GM19467 (cell line): ENCODE results near the gene KIAA1191.
"Not testable (repeated sequence)": the region's sequence is repeated elsewhere in the genome, so short reads cannot be mapped to it uniquely, and the experiment has no call there.

Experiments used
- ATAC-seq: cut with Tn5 transposase; IDR thresholded peaks from one replicate; pipeline ENCODE4 v1.9.1; 2021; ENCODE audit warnings: mild to moderate bottlenecking, moderate library complexity; ENCODE audit not compliant: unreplicated experiment

Gene KIAA1191, protein sequence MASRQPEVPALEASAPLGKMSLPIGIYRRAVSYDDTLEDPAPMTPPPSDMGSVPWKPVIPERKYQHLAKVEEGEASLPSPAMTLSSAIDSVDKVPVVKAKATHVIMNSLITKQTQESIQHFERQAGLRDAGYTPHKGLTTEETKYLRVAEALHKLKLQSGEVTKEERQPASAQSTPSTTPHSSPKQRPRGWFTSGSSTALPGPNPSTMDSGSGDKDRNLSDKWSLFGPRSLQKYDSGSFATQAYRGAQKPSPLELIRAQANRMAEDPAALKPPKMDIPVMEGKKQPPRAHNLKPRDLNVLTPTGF

DNA sequence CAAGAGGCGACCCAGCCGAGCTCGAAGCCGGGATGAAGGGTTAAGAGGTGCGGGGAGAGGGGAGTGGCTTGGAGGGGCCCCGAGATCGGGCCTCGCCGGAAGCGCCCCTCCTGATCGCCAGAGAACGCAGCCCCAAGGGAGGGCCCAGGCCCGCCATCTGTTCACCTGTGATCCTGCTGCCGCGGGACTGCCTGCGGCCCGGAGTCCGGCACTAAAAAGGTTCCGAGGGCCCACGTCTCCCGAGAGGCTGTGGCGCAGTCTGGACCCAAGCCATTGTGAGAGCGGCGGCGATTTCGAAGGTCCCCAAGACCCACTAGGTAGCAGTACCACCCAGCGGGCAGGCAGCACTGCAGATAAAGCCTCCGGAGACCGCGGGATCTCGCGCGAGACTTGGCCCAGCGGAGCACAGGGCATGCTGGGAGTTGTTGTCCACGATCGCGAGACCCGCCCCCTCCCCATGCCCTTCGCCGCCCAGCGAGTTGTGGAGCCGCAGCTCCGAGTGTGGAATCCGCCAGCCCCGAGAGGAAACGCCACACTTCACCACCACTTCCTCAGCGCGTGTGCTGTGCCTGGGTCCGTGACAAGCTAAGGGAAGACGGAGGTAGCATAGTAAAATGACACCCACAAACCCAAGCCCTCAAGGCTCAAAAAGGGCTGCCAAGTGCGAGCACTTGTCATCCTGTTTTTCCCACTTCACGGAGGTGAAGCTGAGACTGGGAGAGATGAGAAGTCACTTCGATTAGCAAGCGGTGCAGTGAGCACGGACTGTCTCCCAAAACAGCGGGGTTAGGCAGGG is at the start of gene KIAA1191:
TSS of gene KIAA1191 (minus strand) at position 328 of the 796 bp plus-strand sequence. CDS start 2,256 bp downstream, outside the sequence.
- peak; percentile 91 for ATAC-seq

GRCh38 chr5:176410486-176411180 is 49.1 kb upstream of the KIAA1191 start:
- no peak for ATAC-seq

- no peak for ATAC-seq
Measured at GRCh38 chr5:176409765-176410164, 48.2 kb upstream of the KIAA1191 start.

GRCh38 chr5:176408590-176408989 is 47.0 kb upstream of the KIAA1191 start:
- no peak for ATAC-seq

DNA sequence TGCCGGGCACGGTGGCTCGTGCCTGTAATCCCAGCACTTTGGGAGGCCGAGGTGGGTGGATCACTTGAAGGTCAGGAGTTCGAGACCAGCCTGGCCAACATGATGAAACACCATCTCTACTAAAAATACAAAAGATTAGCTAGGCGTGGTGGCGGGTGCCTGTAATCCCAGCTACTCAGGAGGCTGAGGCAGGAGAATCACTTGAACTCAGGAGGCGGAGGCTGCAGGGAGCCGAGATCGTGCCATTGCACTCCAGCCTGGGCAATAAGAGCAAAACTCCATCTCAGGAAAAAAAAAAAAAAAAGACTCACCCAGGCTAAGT is 46.6 kb upstream of the KIAA1191 start:
- not testable (repeated sequence) for ATAC-seq

- ATAC-seq = no peak
Measured at GRCh38 chr5:176407456-176408251, 46.1 kb upstream of the KIAA1191 start.

DNA sequence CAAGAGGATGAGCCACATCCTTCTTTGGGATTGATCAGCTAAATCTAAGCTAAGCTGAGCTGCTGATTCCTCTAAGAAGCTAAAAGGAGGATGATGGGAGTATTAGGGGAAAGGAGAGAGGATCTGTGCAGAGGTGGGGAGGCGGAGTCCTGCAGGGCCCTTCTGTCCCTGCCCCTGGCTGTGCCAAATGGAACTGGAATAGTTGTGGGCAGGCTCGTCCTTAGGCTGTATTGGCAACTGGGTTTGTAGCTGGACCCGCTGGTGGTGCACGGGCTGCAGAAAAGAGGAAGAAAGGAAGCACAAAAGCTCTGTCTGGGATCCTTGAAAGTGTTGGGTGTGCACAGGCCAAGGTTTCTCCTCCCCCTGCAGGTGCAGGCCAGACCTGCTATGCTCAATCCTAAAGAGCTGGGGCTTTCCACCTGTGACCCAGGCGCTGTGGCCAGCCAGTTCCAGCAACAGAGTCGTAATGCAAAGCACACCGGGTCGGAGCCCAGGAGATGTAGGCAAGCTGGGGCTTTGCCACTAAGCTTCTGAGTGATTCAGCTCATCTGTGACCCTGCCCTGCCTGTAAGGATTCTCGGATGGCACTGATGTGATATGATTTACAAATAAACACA is 45.0 kb upstream of the KIAA1191 start:
- ATAC-seq = no peak

DNA sequence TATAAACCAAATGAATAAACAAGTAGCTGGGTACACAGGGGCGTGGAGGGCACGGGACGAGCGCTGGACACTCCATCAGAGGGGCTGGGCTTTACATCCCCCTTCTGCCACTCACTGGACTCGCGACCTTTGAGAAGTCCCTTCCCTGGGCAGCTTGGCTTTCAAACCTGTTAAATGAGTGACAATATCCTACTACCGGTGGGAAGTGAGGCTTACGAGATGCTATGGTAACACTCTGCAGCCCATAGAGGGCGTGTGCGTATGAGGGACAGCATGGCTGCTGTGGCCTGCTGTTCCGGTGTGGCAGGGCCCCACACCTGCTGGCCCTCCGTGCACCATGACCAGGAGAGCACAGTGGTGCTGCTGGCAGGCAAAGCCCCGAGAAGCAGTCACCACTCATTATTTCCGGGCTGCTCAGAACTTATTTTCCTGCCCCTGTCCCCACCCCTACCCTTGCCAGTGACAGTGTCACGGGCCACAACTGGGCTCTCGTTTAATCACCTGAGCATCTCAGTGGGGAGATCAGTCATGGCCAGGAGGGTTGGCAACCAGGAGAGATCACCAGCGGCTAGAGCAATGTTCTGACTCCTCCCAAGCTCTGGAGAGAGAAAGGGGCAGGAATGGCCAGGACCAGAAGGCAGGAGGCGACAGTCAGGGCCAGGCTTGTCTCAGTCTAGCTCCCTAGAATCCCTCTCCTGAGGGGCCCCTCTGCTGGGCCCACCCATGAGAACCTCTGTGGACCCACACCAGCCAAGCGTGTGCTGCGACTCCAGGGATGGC is 44.3 kb upstream of the KIAA1191 start:
- no peak for ATAC-seq

DNA sequence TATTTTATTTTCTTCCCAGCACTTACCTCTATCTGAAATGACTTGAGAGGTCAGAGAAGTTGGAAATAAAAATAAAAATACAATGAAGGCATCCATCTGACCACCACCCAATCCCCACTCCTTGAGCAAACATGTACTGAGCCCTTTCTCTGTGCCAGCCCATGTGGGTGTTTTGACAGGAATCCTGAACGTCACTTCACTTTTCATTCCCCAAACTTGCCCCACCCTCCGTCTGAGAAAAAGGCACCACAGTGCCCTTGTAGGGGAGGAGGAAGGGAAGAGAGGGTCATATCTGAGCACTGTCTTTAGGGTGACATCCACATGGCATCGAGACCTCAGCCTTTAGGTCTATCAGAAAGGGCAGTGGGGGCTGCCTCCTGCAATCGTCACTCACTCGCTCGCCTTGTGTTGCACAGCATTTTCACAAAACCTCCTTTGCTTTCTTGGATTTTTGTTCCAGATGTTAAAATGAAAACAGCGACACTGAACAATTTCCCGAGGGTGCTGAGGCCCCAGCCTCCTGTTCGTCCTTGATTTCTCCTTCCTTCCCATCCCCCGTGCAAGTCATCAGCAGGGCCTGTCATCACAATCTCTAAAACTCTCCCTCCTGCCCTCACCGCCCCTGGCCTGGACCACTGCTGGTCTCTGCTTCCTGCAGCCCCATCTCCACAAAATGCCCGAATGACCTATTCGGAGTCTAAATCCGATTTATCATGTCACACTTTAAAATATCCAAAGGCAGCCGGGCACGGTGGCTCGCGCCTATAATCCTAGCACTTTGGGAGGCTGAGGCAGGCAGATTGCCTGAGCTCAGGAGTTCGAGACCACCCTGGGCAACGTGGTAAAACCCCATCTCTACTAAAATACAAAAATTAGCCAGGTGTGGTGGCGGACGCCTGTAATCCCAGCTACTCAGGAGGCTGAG is 40.0 kb upstream of the KIAA1191 start:
- ATAC-seq = no peak

DNA sequence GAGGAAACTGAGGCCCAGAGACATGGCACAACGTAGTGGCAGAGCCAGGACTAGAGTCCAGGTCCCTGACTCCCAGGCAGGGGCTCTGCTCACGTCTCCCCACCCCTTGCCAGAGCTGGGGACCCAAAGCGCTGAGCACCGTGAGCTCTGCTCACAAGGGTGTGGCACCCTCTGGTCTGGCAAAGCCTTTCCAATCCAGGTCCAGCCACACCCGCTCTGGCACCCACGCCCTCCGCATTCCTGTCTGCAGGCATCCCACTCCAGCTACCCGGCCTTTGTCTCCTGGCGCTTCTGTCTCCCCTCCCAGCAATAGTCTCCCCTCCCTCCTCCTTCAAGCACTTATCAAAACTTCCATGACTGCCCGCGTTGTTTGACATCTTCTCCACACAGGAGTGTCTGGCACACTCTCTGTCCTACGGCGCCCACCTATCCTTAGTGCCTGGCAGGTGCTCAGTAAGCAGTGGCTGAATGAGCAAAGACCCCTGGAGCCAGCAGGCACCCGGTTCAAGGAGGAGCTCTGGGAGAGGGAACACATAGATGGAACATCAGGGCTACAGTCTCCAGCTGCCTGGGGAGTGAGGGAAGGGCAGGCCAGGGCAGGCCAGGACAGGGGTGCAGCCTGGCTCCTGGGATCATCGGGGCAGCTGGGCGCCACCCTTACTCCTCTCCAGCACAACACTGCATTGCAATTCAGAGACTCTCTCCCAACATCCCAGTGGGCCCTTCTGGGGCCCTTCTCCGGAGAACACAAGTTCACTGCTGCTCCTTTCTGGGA is 39.0 kb upstream of the KIAA1191 start:
- no peak for ATAC-seq

DNA sequence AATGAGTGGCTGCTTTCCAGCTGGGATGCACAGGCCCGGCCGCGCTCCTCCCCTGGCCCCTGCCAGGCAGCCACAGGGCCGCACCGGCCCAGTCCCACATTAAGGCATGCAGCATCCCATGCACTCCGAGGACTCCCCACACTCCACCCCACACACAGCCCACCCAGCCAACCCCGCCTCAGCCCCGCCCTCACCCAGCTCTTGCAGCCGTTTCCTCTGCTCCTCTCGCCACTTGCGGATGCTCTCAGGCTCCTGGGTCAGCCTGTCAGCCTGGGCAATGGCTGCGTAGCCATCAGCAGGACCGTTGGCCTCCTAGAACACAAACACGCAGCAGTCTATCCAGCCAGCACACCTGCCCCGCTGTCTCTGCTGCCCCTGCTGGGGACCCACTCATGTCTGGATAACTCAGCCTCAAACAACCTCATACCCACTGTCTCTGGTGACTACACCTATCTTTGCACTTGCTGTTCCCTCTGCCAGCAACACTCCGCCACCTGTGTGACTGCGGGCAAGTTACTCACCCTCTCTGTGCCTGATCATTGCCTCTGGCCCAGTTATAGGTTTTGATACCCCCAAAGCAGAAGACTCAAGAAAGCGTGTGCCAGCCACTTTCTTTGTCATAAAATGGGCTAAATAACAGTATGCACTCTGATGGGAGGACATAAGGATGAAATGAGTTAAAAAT is 36.3 kb upstream of the KIAA1191 start:
- ATAC-seq = no peak

- no peak for ATAC-seq
Measured at GRCh38 chr5:176396330-176396729, 34.8 kb upstream of the KIAA1191 start.

GRCh38 chr5:176394881-176395675 is 33.5 kb upstream of the KIAA1191 start:
- ATAC-seq = no peak

GRCh38 chr5:176394096-176394495 is 32.5 kb upstream of the KIAA1191 start:
- no peak for ATAC-seq

DNA sequence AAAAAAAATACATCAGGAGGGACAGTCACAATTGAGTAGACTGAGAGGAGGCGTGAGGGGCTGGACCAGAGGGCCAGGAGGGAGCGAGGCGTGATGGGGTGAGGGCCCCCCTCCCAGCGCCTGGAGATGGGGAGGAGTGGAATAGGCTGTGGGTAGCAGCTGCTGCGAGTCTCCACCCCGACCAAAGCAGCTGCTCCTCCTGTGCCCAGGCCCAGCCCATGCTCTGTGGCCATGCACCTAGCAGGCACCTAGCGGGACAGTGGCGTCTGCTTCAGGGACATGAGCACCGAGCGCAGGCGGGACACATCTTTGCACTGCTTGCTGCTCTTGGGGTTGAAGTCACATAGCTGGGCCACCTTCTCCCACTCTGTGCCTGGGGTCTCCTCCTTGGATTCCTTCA is 31.0 kb upstream of the KIAA1191 start:
- ATAC-seq = no peak

- ATAC-seq = no peak
Measured at GRCh38 chr5:176391999-176392398, 30.4 kb upstream of the KIAA1191 start.

- ATAC-seq = no peak
Measured at GRCh38 chr5:176391479-176391878, 29.9 kb upstream of the KIAA1191 start.
